Tibial artery (tissue), 4 donors: ENCODE results near the gene SPAG6.
"Not testable (repeated sequence)": the region's sequence is repeated elsewhere in the genome, so short reads cannot be mapped to it uniquely, and the experiment has no call there.

Source experiments
- DNase-seq, 2 donors: peaks; one replicate each; pipeline ENCODE4 v3.0.0-alpha.2; 2019
- H3K27ac ChIP-seq, 2 donors: fragments of 200-600 bp; sonication (generic) in 1 of 2; 1 replicate in 1 of 2; 2 replicates in 1 of 2; pipeline ENCODE4 v1.5.1; 2018 to 2019; ENCODE audit warnings: mild to moderate bottlenecking in 1 of 2
- H3K27me3 ChIP-seq, 2 donors: fragments of 200-600 bp; sonication (generic) in 1 of 2; one replicate each; pipeline versions ENCODE4 v1.5.1 to v1.6.0; 2016 to 2019
- H3K36me3 ChIP-seq, 3 donors: fragments of 200-600 bp; sonication (generic) in 2 of 3; one replicate each; pipeline ENCODE4 v1.5.1; 2016 to 2019; ENCODE audit warnings: mild to moderate bottlenecking in 2 of 3
- H3K4me1 ChIP-seq, 4 donors: fragments of 200-600 bp; sonication (generic) in 2 of 4; 1 replicate in 3 of 4; 2 replicates in 1 of 4; pipeline ENCODE4 v1.5.1; 2016 to 2019
- H3K4me3 ChIP-seq, 2 donors: fragments of 200-600 bp; sonication (generic) in 1 of 2; 1 replicate in 1 of 2; 2 replicates in 1 of 2; pipeline ENCODE4 v1.5.1; 2018 to 2019; ENCODE audit warnings: mild to moderate bottlenecking in 2 of 2
- H3K9me3 ChIP-seq, 3 donors: fragments of 200-600 bp; sonication (generic) in 1 of 3; one replicate each; pipeline ENCODE4 v1.5.1; 2016 to 2019
- CTCF ChIP-seq, 2 experiments: fragments of 200-600 bp in 1 of 2; fragments of 450-650 bp in 1 of 2; IDR thresholded peaks; one replicate each; pipeline ENCODE4 v1.5.1; 2017 to 2019; ENCODE audit warnings: antibody characterized with exemption in 2 of 2, mild to moderate bottlenecking in 1 of 2, moderate library complexity in 1 of 2
- intact Hi-C: fragments of 100-400 bp; cut with DNase I; formaldehyde crosslinking; loops from one replicate; pipeline ENCODE4 v1.15.0; 2023; ENCODE audit warnings: low total_unique reads

Gene SPAG6

GRCh38 chr10:22389856-22390589 is 44.7 kb downstream of the SPAG6 start:
- Histone ChIP-seq H3K36me3 (no peaks in the 10 kb centered on the region), H3K4me3 (no peak overlapping the region), H3K9me3 (no peaks in the 10 kb centered on the region), H3K27ac (no peak overlapping the region), H3K27me3 (no peaks in the 10 kb centered on the region), H3K4me1 (no peaks in the 10 kb centered on the region)
- TF ChIP-seq CTCF (IDR thresholded peaks at IDR 0.05), result no peak
- no peak for DNase-seq
- intact Hi-C loops, result no loop called here

GRCh38 chr10:22391600-22391999 is 46.3 kb downstream of the SPAG6 start:
- Histone ChIP-seq H3K4me1 (no peaks in the 10 kb centered on the region), H3K27ac (no peak overlapping the region), H3K4me3 (no peak overlapping the region), H3K27me3 (no peaks in the 10 kb centered on the region), H3K36me3 (no peaks in the 10 kb centered on the region), H3K9me3 (no peaks in the 10 kb centered on the region)
- no peak for TF ChIP-seq CTCF (IDR thresholded peaks at IDR 0.05)
- no peak for DNase-seq
- intact Hi-C loops, result no loop called here

GRCh38 chr10:22396195-22396594 is 50.9 kb downstream of the SPAG6 start:
- H3K4me3 ChIP-seq, H3K27ac ChIP-seq, H3K36me3 ChIP-seq, H3K4me1 ChIP-seq, H3K27me3 ChIP-seq, intact Hi-C loops, DNase-seq, H3K9me3 ChIP-seq: not testable (repeated sequence)

GRCh38 chr10:22406916-22407315 is 61.6 kb downstream of the SPAG6 start:
- H3K4me3 ChIP-seq, H3K27me3 ChIP-seq, H3K9me3 ChIP-seq, DNase-seq, H3K4me1 ChIP-seq, H3K36me3 ChIP-seq, H3K27ac ChIP-seq, intact Hi-C loops: not testable (repeated sequence)

- no peak for TF ChIP-seq CTCF (IDR thresholded peaks at IDR 0.05)
These were observed 65.1 kb downstream of the SPAG6 start for GRCh38 chr10:22410394-22410793.

GRCh38 chr10:22410846-22411245 is 65.5 kb downstream of the SPAG6 start:
- DNase-seq, result no peak
- no peaks in the 10 kb centered on the region for H3K4me1 ChIP-seq
- intact Hi-C loops, result no loop called here
- H3K9me3 ChIP-seq, result no peaks in the 10 kb centered on the region
- no peak overlapping the region for H3K4me3 ChIP-seq
- no peak overlapping the region for H3K27ac ChIP-seq
- H3K27me3 ChIP-seq, result peaks cover 0 to 2% of the 10 kb centered on the region in 2 donors
- H3K36me3 ChIP-seq, result no peaks in the 10 kb centered on the region
- no peak for TF ChIP-seq CTCF (IDR thresholded peaks at IDR 0.05)

More at GRCh38 chr10:22410394-22410793, 65.1 kb downstream of the SPAG6 start:
- no peaks in the 10 kb centered on the region for H3K36me3 ChIP-seq
- H3K4me1 ChIP-seq, result no peaks in the 10 kb centered on the region
- H3K27ac ChIP-seq, result no peak overlapping the region
- H3K9me3 ChIP-seq, result no peaks in the 10 kb centered on the region
- no peak for DNase-seq
- H3K4me3 ChIP-seq, result no peak overlapping the region
- peaks cover 0 to 2% of the 10 kb centered on the region in 2 donors for H3K27me3 ChIP-seq
- intact Hi-C loops, result no loop called here

GRCh38 chr10:22414146-22414545 is 68.8 kb downstream of the SPAG6 start:
- Histone ChIP-seq H3K27me3 (peaks cover 0 to 2% of the 10 kb centered on the region in 2 donors), H3K36me3 (no peaks in the 10 kb centered on the region), H3K27ac (no peak overlapping the region), H3K9me3 (no peaks in the 10 kb centered on the region), H3K4me3 (no peak overlapping the region), H3K4me1 (no peaks in the 10 kb centered on the region)
- intact Hi-C loops, result no loop called here
- no peak for DNase-seq
- TF ChIP-seq CTCF (IDR thresholded peaks at IDR 0.05), result no peak
